GM12872 (cell line): Measurements from ENCODE around the gene KCNH2.

Experiments
- CTCF ChIP-seq: IDR thresholded peaks from 3 replicates; pipeline ENCODE4 v1.5.1; 2011; ENCODE audit warnings: low read depth, mild to moderate bottlenecking, low read length, moderate library complexity; ENCODE audit not compliant: insufficient read depth

Gene KCNH2

GRCh38 chr7:150900675-150901074, 77.4 kb downstream of the KCNH2 start:
- no peak for TF ChIP-seq CTCF

GRCh38 chr7:150898475-150899011, 79.6 kb downstream of the KCNH2 start:
- TF ChIP-seq CTCF = peak; percentile 97

- TF ChIP-seq CTCF = no peak
These were observed 80.3 kb downstream of the KCNH2 start for GRCh38 chr7:150897502-150898474.

GRCh38 chr7:150896562-150897209, 81.4 kb downstream of the KCNH2 start:
- TF ChIP-seq CTCF = no peak

- no peak for TF ChIP-seq CTCF
These were observed 82.3 kb downstream of the KCNH2 start for GRCh38 chr7:150895809-150896208.
